Muscle of leg (tissue), 11 donors: ENCODE measurements around the gene NOXA1. TPM values are rescaled to one million over a fixed set of nuclear protein-coding genes. Genes with fewer than 3 reads are reported as not detected.

Experiments
- DNase-seq: peaks from one replicate; pipeline ENCODE4 v3.0.0; 2013
- H3K27ac ChIP-seq: one replicate; pipeline ENCODE4 v1.5.1; 2013; ENCODE audit warnings: mild to moderate bottlenecking, low read length, control low read depth
- H3K27me3 ChIP-seq: one replicate; pipeline ENCODE4 v1.6.1; 2013; ENCODE audit warnings: low read length; ENCODE audit not compliant: control insufficient read depth, insufficient read depth
- H3K36me3 ChIP-seq: one replicate; pipeline ENCODE4 v1.6.1; 2013; ENCODE audit warnings: low read length; ENCODE audit not compliant: control insufficient read depth, insufficient read depth
- H3K4me1 ChIP-seq: one replicate; pipeline ENCODE4 v1.6.1; 2013; ENCODE audit warnings: low read length; ENCODE audit not compliant: control insufficient read depth, insufficient read depth
- H3K4me3 ChIP-seq: one replicate; pipeline ENCODE4 v1.5.1; 2013; ENCODE audit warnings: low read length, control low read depth
- H3K9me3 ChIP-seq: replicated peaks from 2 replicates; pipeline ENCODE4 v1.6.1; 2013; ENCODE audit warnings: low read depth, low read length; ENCODE audit not compliant: control insufficient read depth
- WGBS: methylation state at CpG from one replicate; pipeline ENCODE4 v1.1.5; 2013; ENCODE audit warnings: missing lambda C conversion rate; ENCODE audit not compliant: insufficient coverage; 5-methylcytosine and 5-hydroxymethylcytosine counted together
- polyA plus RNA-seq, 8 donors: library from polyadenylated mRNA; unstranded; fragments of 120-200 nt; gene quantifications; one replicate each; pipeline versions ENCODE4 v1.2.1 to v1.2.3, GENCODE V29; 2013; ENCODE audit warnings: inconsistent platforms in 1 of 8, low replicate concordance in 1 of 8; ENCODE audit not compliant: insufficient read length in 8 of 8, insufficient read depth in 1 of 8
- total RNA-seq: library from RNA; stranded (reverse); fragments of 120-200 nt; gene quantifications from one replicate; pipeline ENCODE4 v1.2.4, GENCODE V29; 2013

The NOXA1 gene
- total and polyA plus RNA-seq, 9 donors: 0.99 to 5.1 (median 2.3) TPM

GRCh38 chr9:137388589-137389427 is 34.4 kb upstream of the NOXA1 start:
- Histone ChIP-seq H3K4me1 (peaks cover 33% of the 10 kb centered on the region), H3K27me3 (no peaks in the 10 kb centered on the region), H3K4me3 (no peak overlapping the region), H3K9me3 (no peaks in the 10 kb centered on the region), H3K36me3 (peaks cover 5% of the 10 kb centered on the region), H3K27ac (peak overlapping the region; percentile 7)
- no peak for DNase-seq
- 76% methylated on average over 39 of the region's 47 CpGs for WGBS

GRCh38 chr9:137389428-137389746 is 33.8 kb upstream of the NOXA1 start:
- Histone ChIP-seq H3K4me3 (no peak overlapping the region), H3K27me3 (no peaks in the 10 kb centered on the region), H3K9me3 (no peaks in the 10 kb centered on the region), H3K27ac (no peak overlapping the region), H3K36me3 (peaks cover 5% of the 10 kb centered on the region), H3K4me1 (peaks cover 33% of the 10 kb centered on the region)
- no peak for DNase-seq
- WGBS: 86% methylated on average over 11 of the region's 13 CpGs

GRCh38 chr9:137390553-137391410 is 32.4 kb upstream of the NOXA1 start:
- DNase-seq: peak; percentile 60
- Histone ChIP-seq H3K4me3 (no peak overlapping the region), H3K27ac (peak overlapping the region; percentile 83), H3K36me3 (peaks cover 10% of the 10 kb centered on the region), H3K4me1 (peaks cover 36% of the 10 kb centered on the region), H3K9me3 (no peaks in the 10 kb centered on the region), H3K27me3 (no peaks in the 10 kb centered on the region)
- 67% methylated on average over 24 of the region's 42 CpGs for WGBS

GRCh38 chr9:137391411-137391754 is 31.8 kb upstream of the NOXA1 start:
- H3K9me3 ChIP-seq: no peaks in the 10 kb centered on the region
- H3K4me3 ChIP-seq: no peak overlapping the region
- H3K27ac ChIP-seq: peak overlapping the region; percentile 83
- peaks cover 36% of the 10 kb centered on the region for H3K4me1 ChIP-seq
- DNase-seq: peak; percentile 50
- H3K27me3 ChIP-seq: no peaks in the 10 kb centered on the region
- WGBS: 57% methylated on average over 13 of the region's 22 CpGs
- peaks cover 10% of the 10 kb centered on the region for H3K36me3 ChIP-seq

GRCh38 chr9:137392232-137393007 is 30.8 kb upstream of the NOXA1 start:
- H3K27me3 ChIP-seq: no peaks in the 10 kb centered on the region
- DNase-seq: no peak
- no peak overlapping the region for H3K4me3 ChIP-seq
- H3K36me3 ChIP-seq: peaks cover 10% of the 10 kb centered on the region
- WGBS: 95% methylated on average over 16 of the region's 23 CpGs
- H3K4me1 ChIP-seq: peaks cover 30% of the 10 kb centered on the region
- H3K9me3 ChIP-seq: no peaks in the 10 kb centered on the region
- no peak overlapping the region for H3K27ac ChIP-seq

- Histone ChIP-seq H3K9me3 (no peaks in the 10 kb centered on the region), H3K27ac (no peak overlapping the region), H3K36me3 (peaks cover 10% of the 10 kb centered on the region), H3K4me3 (no peak overlapping the region), H3K27me3 (no peaks in the 10 kb centered on the region), H3K4me1 (peaks cover 20% of the 10 kb centered on the region)
- no peak for DNase-seq
- WGBS: 88% methylated on average over 18 of the region's 28 CpGs
These were observed 29.7 kb upstream of the NOXA1 start for GRCh38 chr9:137393176-137394150.

GRCh38 chr9:137394866-137395665 is 28.1 kb upstream of the NOXA1 start:
- peaks cover 15% of the 10 kb centered on the region for H3K4me1 ChIP-seq
- no peak overlapping the region for H3K27ac ChIP-seq
- no peaks in the 10 kb centered on the region for H3K9me3 ChIP-seq
- WGBS: 80% methylated on average over 29 of the region's 36 CpGs
- H3K4me3 ChIP-seq: no peak overlapping the region
- no peak for DNase-seq
- peaks cover 13% of the 10 kb centered on the region for H3K36me3 ChIP-seq
- H3K27me3 ChIP-seq: no peaks in the 10 kb centered on the region

- peaks cover 13% of the 10 kb centered on the region for H3K36me3 ChIP-seq
- DNase-seq: no peak
- no peaks in the 10 kb centered on the region for H3K27me3 ChIP-seq
- no peak overlapping the region for H3K27ac ChIP-seq
- 87% methylated on average over 8 of the region's 11 CpGs for WGBS
- no peaks in the 10 kb centered on the region for H3K9me3 ChIP-seq
- no peak overlapping the region for H3K4me3 ChIP-seq
- peaks cover 12% of the 10 kb centered on the region for H3K4me1 ChIP-seq
These were observed 27.6 kb upstream of the NOXA1 start for GRCh38 chr9:137395666-137396010.

GRCh38 chr9:137396227-137396626 is 27.0 kb upstream of the NOXA1 start:
- peaks cover 13% of the 10 kb centered on the region for H3K36me3 ChIP-seq
- peaks cover 6% of the 10 kb centered on the region for H3K4me1 ChIP-seq
- no peak overlapping the region for H3K27ac ChIP-seq
- no peak overlapping the region for H3K4me3 ChIP-seq
- no peaks in the 10 kb centered on the region for H3K9me3 ChIP-seq
- 89% methylated on average over 14 of the region's 15 CpGs for WGBS
- no peaks in the 10 kb centered on the region for H3K27me3 ChIP-seq
- DNase-seq: no peak
